K562 (cell line): ENCODE results near the gene GNB2. TPM values are rescaled to one million over a fixed set of nuclear protein-coding genes. Genes with fewer than 3 reads are reported as not detected.

ENCODE experiments used
- BCOR ChIP-seq: fragments of 450-650 bp; IDR thresholded peaks from 2 replicates; pipeline ENCODE4 v1.6.1; 2016
- HDAC2 ChIP-seq: fragments of 450-650 bp; IDR thresholded peaks from 2 replicates; pipeline ENCODE4 v1.6.1; 2016; ENCODE audit warnings: mild to moderate bottlenecking
- HINFP ChIP-seq: fragments of 450-650 bp; conservative IDR thresholded peaks from 2 replicates; pipeline ENCODE4 v1.6.1; 2016; ENCODE audit warnings: missing genetic modification characterization, low read depth, mild to moderate bottlenecking, control low read depth, missing compliant biosample characterization
- HNRNPH1 ChIP-seq: fragments of 200-400 bp; formaldehyde crosslinking; optimal IDR thresholded peaks from 2 replicates; pipeline ENCODE3; 2017; ENCODE audit warnings: low read depth, mild to moderate bottlenecking, low read length, moderate library complexity
- HOMEZ ChIP-seq: fragments of 250-450 bp; sonication (Bioruptor Pico); IDR thresholded peaks from 2 replicates; pipeline ENCODE4 v1.4.0; 2020; ENCODE audit warnings: mild to moderate bottlenecking, moderate library complexity
- L3MBTL2 ChIP-seq: fragments of 450-650 bp; IDR thresholded peaks from 2 replicates; pipeline ENCODE4 v1.6.1; 2016; ENCODE audit warnings: mild to moderate bottlenecking, moderate library complexity
- MYNN ChIP-seq, 2 experiments: sonication (generic); formaldehyde crosslinking in 1 of 2; IDR thresholded peaks; 2 replicates each; pipeline versions ENCODE4 v1.5.0 to v1.6.1; 2016 to 2020; ENCODE audit warnings: antibody characterized with exemption in 1 of 2, missing genetic modification reagents in 1 of 2
- SRSF1 ChIP-seq: fragments of 200-400 bp; formaldehyde crosslinking; IDR thresholded peaks from 2 replicates; pipeline ENCODE4 v1.6.1; 2017; ENCODE audit warnings: mild to moderate bottlenecking, low read depth, low read length, moderate library complexity
- TAF9B ChIP-seq: fragments of 450-650 bp; IDR thresholded peaks from 2 replicates; pipeline ENCODE4 v1.6.1; 2018; ENCODE audit warnings: mild to moderate bottlenecking; ENCODE audit not compliant: partially characterized antibody
- TRIM28 ChIP-seq: fragments of 450-650 bp; IDR thresholded peaks from 2 replicates; pipeline ENCODE4 v1.6.1; 2017
- XRCC5 ChIP-seq: fragments of 200-400 bp; formaldehyde crosslinking; IDR thresholded peaks from 2 replicates; pipeline ENCODE4 v1.6.1; 2017; ENCODE audit warnings: low read depth, mild to moderate bottlenecking, low read length
- ZNF655 ChIP-seq: fragments of 250-450 bp; sonication (Bioruptor Pico); IDR thresholded peaks from 2 replicates; pipeline ENCODE4 v1.5.0; 2021
- polyA plus RNA-seq, 8 experiments: library from polyadenylated mRNA; depleted of rRNA in 4 of 8; stranded (reverse) in 5 of 8; unstranded in 3 of 8; fragments of >200 nt; fragmentation: Nextera tagmentation in 2 of 8; fragmentation: Illumina TruSeq in 1 of 8; extraction: Ambion mirVana in 2 of 8; extraction: Trizol in 1 of 8; gene quantifications; 2 replicates each; pipeline versions ENCODE4 v1.2.1 to v1.2.3, GENCODE V29; 2011 to 2014; ENCODE audit warnings: inconsistent platforms in 1 of 8, missing spikeins in 1 of 8
- total RNA-seq, 7 experiments: library from RNA; depleted of rRNA in 6 of 7; stranded (reverse); fragments of >200 nt in 6 of 7; fragmentation: Illumina TruSeq in 2 of 7; extraction: Trizol in 2 of 7; gene quantifications; 2 replicates each; pipeline versions ENCODE4 v1.2.1 to v1.2.3, GENCODE V29; 2011 to 2021; ENCODE audit warnings: low replicate concordance in 1 of 7
- TF ChIP-seq, protein P1 (sequence below): sonication (generic); formaldehyde crosslinking; IDR thresholded peaks from 2 replicates; pipeline ENCODE4 v1.8.0; 2023; ENCODE audit warnings: missing genetic modification reagents, mild to moderate bottlenecking, borderline replicate concordance

Gene GNB2
- total and polyA plus RNA-seq, 9 of the 15 experiments (the other 6 are each of a cell fraction or from before 2014, with no cell fraction given), result 0.65 to 320 (median 104) TPM

DNA sequence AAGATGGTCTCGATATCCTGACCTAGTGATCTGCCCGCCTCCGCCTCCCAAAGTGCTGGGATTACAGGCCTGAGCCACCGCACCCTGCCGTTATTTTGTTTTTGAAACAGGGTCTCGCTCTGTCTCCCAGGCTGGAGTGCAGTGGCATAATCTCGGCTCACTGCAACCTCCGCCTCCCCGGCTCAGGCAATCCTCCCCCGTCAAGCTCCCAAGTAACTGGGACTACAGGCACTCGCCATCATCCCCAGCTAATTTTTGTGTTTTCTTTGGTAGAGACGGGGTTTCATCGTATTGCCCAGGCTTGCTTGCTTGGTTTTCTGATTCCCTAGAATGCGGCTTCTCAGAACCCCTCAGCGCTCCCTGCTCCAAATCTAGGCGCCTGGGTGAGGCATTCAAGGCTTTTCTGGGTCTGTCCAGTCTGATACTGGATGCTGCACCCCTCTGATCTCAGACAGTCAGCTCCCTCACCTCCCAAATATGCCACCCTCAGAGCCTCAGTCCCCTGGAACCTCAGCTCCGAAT is 33.5 kb upstream of the GNB2 start (continued):
- TF ChIP-seq HINFP (tag), result no peak
- no peak for TF ChIP-seq L3MBTL2
- TF ChIP-seq HOMEZ (CRISPR knock-in tag), result no peak
- TF ChIP-seq MYNN (IDR thresholded peaks at IDR 0.05), result peak; percentile 20; the same call in 1 of the 2 replicates
- no peak for TF ChIP-seq MYNN (CRISPR knock-in tag; IDR thresholded peaks at IDR 0.05)
- TF ChIP-seq TRIM28, result no peak
- TF ChIP-seq SRSF1, result no peak
- TF ChIP-seq, protein P1, sequence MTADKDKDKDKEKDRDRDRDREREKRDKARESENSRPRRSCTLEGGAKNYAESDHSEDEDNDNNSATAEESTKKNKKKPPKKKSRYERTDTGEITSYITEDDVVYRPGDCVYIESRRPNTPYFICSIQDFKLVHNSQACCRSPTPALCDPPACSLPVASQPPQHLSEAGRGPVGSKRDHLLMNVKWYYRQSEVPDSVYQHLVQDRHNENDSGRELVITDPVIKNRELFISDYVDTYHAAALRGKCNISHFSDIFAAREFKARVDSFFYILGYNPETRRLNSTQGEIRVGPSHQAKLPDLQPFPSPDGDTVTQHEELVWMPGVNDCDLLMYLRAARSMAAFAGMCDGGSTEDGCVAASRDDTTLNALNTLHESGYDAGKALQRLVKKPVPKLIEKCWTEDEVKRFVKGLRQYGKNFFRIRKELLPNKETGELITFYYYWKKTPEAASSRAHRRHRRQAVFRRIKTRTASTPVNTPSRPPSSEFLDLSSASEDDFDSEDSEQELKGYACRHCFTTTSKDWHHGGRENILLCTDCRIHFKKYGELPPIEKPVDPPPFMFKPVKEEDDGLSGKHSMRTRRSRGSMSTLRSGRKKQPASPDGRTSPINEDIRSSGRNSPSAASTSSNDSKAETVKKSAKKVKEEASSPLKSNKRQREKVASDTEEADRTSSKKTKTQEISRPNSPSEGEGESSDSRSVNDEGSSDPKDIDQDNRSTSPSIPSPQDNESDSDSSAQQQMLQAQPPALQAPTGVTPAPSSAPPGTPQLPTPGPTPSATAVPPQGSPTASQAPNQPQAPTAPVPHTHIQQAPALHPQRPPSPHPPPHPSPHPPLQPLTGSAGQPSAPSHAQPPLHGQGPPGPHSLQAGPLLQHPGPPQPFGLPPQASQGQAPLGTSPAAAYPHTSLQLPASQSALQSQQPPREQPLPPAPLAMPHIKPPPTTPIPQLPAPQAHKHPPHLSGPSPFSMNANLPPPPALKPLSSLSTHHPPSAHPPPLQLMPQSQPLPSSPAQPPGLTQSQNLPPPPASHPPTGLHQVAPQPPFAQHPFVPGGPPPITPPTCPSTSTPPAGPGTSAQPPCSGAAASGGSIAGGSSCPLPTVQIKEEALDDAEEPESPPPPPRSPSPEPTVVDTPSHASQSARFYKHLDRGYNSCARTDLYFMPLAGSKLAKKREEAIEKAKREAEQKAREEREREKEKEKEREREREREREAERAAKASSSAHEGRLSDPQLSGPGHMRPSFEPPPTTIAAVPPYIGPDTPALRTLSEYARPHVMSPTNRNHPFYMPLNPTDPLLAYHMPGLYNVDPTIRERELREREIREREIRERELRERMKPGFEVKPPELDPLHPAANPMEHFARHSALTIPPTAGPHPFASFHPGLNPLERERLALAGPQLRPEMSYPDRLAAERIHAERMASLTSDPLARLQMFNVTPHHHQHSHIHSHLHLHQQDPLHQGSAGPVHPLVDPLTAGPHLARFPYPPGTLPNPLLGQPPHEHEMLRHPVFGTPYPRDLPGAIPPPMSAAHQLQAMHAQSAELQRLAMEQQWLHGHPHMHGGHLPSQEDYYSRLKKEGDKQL (CRISPR knock-in tag), result no peak
- TF ChIP-seq XRCC5, result no peak
- TF ChIP-seq TAF9B, result no peak
- TF ChIP-seq ZNF655 (CRISPR knock-in tag), result no peak
- TF ChIP-seq HNRNPH1, result no peak
- TF ChIP-seq BCOR, result peak; percentile 29
- no peak; the same call in none of the 2 replicates for TF ChIP-seq HDAC2
